Hepatocyte (in vitro differentiated cells): Measurements from ENCODE around the gene IBSP.

Experiments
- EZH2 ChIP-seq: fragments of 200-600 bp; sonication (generic); IDR thresholded peaks from 2 replicates; pipeline ENCODE4 v1.6.1; 2016; ENCODE audit warnings: antibody characterized with exemption, mild to moderate bottlenecking, borderline replicate concordance
- TF ChIP-seq, protein P1 (sequence below): fragments of 200-600 bp; sonication (generic); IDR thresholded peaks from 2 replicates; pipeline ENCODE4 v1.5.1; 2016; ENCODE audit warnings: antibody characterized with exemption, mild to moderate bottlenecking; ENCODE audit not compliant: poor library complexity

DNA sequence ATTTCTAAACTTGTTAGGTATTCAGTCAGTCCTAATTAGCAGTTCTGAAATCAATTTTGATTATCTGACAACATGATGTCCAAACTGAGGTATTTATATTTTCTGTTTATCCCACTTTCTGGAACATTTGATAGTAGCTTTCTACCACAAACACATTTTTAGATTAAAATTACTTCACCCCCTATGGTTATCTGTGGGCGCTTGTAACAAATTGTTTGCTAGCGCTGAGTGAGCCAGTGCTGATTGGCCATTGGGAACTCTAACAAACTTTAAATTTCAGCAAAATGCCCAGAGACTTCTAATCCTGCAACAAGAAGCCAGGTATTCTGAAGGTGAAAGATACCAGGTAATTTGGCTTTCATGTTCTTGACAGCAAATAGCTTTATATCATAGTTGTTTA lies 33.3 kb downstream of the IBSP start, which contains the start of gene MEPE:
- TF ChIP-seq, protein P1, sequence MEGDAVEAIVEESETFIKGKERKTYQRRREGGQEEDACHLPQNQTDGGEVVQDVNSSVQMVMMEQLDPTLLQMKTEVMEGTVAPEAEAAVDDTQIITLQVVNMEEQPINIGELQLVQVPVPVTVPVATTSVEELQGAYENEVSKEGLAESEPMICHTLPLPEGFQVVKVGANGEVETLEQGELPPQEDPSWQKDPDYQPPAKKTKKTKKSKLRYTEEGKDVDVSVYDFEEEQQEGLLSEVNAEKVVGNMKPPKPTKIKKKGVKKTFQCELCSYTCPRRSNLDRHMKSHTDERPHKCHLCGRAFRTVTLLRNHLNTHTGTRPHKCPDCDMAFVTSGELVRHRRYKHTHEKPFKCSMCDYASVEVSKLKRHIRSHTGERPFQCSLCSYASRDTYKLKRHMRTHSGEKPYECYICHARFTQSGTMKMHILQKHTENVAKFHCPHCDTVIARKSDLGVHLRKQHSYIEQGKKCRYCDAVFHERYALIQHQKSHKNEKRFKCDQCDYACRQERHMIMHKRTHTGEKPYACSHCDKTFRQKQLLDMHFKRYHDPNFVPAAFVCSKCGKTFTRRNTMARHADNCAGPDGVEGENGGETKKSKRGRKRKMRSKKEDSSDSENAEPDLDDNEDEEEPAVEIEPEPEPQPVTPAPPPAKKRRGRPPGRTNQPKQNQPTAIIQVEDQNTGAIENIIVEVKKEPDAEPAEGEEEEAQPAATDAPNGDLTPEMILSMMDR: no peak
- TF ChIP-seq EZH2: no peak
